M059J (cell line): ENCODE results near the gene PNPLA2. TPM values are rescaled to one million over a fixed set of nuclear protein-coding genes. Genes with fewer than 3 reads are reported as not detected.

ENCODE experiments used
- DNase-seq: peaks from one replicate; pipeline ENCODE4 v3.0.0-alpha.2; 2012; ENCODE audit warnings: low read depth
- total RNA-seq: library from RNA; depleted of rRNA; stranded (reverse); fragments of >200 nt; shearing (Covaris generic); gene quantifications from 2 replicates; pipeline ENCODE4 v1.2.3, GENCODE V29; 2014; rRNA removed

Gene PNPLA2
- total RNA-seq, 1 experiment from 2014 or later, result 50.0 TPM

DNA sequence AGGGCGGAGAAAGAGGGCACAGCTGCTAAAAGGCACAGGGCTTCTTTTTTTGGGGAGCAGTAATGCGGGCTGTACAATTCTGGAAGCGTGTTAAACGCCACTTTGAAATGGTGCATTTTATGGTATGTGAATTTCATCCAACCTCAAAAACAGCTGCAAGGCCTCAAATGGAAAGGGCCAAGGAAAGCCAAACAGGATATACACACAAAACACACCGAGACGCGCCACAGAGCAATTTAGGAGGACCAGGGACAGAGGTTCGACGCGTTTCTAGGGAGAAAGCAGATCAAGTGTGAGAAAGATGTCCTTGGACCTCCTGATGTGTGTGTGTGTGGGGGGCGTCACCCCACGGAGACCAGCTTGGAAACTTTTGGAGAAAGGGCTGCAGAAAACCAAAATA lies 55.0 kb downstream of the PNPLA2 start:
- no peak for DNase-seq

Other genes with a start within 250 kb of the PNPLA2 start
- 17.0 and 24.3 TPM in 2 replicates for gene PHRF1, start 242.4 kb upstream of the PNPLA2 start, total RNA-seq
- gene IRF7, start 203.0 kb upstream of the PNPLA2 start, total RNA-seq, result not detected in 2 replicates
- not detected in 2 replicates for gene CDHR5, start 194.0 kb upstream of the PNPLA2 start, total RNA-seq
- not detected in 2 replicates for gene SCT, start 191.7 kb upstream of the PNPLA2 start, total RNA-seq
- gene DRD4, start 181.6 kb upstream of the PNPLA2 start, total RNA-seq, result not detected in 2 replicates
- gene DEAF1, start 123.7 kb upstream of the PNPLA2 start, total RNA-seq, result 31.0 and 50.8 TPM in 2 replicates
- 7.9 and 14.9 TPM in 2 replicates for gene TMEM80, start 123.1 kb upstream of the PNPLA2 start, total RNA-seq
- 4.9 and 10.6 TPM in 2 replicates for gene EPS8L2, start 112.7 kb upstream of the PNPLA2 start, total RNA-seq
- 247 and 252 TPM in 2 replicates for gene TALDO1, start 71.5 kb upstream of the PNPLA2 start, total RNA-seq
- 22.5 and 25.6 TPM in 2 replicates for gene GATD1, start 41.4 kb upstream of the PNPLA2 start, total RNA-seq
- not detected in 2 replicates for gene CEND1, start 28.8 kb upstream of the PNPLA2 start, total RNA-seq
- gene SLC25A22, start 20.6 kb upstream of the PNPLA2 start, total RNA-seq, result 7.5 and 26.5 TPM in 2 replicates
- 3.3 and 8.2 TPM in 2 replicates for gene PIDD1, start 13.7 kb upstream of the PNPLA2 start, total RNA-seq
- 714 and 877 TPM in 2 replicates for gene RPLP2, start 8.9 kb upstream of the PNPLA2 start, total RNA-seq
- 2.1 and 9.6 TPM in 2 replicates for gene CRACR2B, start 9.0 kb downstream of the PNPLA2 start, total RNA-seq
- gene CD151, start 14.0 kb downstream of the PNPLA2 start, total RNA-seq, result 588 and 642 TPM in 2 replicates
- 147 and 201 TPM in 2 replicates for gene POLR2L, start 23.6 kb downstream of the PNPLA2 start, total RNA-seq
- gene TSPAN4, start 23.9 kb downstream of the PNPLA2 start, total RNA-seq, result 207 and 240 TPM in 2 replicates
- gene CHID1, start 91.9 kb downstream of the PNPLA2 start, total RNA-seq, result 88.2 and 92.6 TPM in 2 replicates
- 40.9 and 49.3 TPM in 2 replicates for gene AP2A2, start 107.0 kb downstream of the PNPLA2 start, total RNA-seq
- gene MUC6, start 217.8 kb downstream of the PNPLA2 start, total RNA-seq, result not detected in 2 replicates